Iris pigment epithelial cell (primary cell): ENCODE measurements around the gene CFAP141.
A peak's percentile ranks its signal among the peaks of the same experiment; 100 is the strongest.
"Not testable (repeated sequence)": the region's sequence is repeated elsewhere in the genome, so short reads cannot be mapped to it uniquely, and the experiment has no call there.

Experiments
- DNase-seq: peaks from one replicate; pipeline ENCODE4 v3.0.0-alpha.2; 2011; ENCODE audit warnings: low read depth

CFAP141 gene

DNA sequence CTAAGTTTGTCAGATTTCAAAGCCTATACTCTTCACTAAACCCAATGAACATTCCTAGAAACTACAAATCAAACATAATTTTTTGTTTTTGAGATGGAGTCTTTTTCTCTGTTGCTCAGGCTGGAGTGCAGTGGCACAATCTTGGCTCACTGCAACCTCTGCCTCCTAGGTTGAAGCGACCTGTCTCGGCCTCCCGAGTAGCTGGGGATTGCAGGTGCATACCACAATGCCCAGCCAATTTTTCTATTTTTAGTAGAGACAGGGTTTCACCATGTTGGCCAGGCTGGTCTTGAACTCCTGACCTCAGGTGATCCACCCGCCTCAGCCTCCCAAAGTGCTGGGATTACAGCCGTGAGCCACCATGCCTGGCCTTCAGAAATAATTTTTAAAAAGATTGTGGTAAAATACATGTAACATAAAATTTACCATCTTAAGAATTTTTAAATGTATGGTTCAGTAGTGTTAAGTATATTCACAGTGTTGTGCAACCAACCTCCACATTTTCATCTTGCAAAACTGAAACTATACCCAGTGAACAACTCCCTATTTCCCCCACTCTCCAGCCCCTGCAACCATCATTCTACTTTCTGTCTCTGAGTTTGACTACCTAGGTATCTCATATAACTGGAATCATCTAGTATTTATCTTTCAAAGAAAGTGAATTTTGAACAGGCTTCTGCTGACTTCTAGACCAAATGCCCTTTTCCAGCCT lies 2.7 kb upstream of the CFAP141 start:
- no peak for DNase-seq

DNA sequence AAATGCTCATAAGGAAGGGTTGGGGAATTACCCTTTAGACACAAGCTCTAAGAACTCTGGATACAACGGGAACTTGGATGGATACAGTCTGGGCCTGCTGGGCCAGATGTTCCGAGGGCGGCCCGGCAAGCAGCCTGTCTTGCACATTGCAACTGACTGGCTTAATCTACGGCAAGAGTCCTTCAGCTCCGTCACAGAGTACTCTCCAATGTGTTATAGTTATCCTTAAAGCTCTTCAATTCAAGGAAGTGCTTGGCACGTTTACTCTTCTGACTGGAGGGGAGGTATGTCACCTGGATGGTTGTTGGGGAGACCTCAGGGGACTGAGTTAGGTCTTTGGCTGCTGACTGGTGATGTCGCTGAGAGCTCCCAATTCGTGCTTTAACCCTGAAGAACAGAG lies 1.1 kb upstream of the CFAP141 start:
- DNase-seq: no peak

DNA sequence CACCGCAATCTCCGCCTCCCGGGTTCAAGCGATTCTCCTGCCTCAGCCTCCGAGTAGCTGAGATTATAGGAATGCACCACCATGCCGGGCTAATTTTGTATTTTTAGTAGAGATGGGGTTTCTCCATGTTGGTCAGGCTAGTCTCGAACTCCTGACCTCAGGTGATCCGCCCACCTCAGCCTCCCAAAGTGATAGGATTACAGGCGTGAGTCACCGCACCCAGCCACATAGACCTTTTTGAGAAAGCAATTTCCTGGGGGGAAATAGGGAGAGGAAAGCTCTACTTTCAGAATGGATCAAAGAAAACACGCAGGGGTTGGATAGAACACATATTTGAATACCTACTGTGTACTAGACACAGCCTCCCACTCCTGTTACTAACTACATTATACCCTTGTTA lies 355 bp downstream of the CFAP141 start:
- not testable (repeated sequence) for DNase-seq

DNA sequence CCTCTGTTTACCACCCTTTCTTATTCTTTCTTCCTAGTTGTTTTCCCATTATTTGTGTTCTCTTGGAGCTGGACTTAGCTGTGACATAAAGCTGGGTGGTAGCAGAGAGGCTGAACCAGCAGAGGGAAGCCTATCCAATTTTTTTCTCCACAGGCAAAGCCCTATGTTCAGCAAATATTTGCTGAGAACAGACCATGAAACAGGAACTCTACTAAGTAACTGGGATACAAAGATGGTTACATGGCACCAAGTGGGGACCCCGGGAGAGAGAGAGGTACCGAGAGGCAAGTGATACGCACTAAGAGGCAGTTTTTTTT lies 6.6 kb downstream of the CFAP141 start:
- no peak for DNase-seq

DNA sequence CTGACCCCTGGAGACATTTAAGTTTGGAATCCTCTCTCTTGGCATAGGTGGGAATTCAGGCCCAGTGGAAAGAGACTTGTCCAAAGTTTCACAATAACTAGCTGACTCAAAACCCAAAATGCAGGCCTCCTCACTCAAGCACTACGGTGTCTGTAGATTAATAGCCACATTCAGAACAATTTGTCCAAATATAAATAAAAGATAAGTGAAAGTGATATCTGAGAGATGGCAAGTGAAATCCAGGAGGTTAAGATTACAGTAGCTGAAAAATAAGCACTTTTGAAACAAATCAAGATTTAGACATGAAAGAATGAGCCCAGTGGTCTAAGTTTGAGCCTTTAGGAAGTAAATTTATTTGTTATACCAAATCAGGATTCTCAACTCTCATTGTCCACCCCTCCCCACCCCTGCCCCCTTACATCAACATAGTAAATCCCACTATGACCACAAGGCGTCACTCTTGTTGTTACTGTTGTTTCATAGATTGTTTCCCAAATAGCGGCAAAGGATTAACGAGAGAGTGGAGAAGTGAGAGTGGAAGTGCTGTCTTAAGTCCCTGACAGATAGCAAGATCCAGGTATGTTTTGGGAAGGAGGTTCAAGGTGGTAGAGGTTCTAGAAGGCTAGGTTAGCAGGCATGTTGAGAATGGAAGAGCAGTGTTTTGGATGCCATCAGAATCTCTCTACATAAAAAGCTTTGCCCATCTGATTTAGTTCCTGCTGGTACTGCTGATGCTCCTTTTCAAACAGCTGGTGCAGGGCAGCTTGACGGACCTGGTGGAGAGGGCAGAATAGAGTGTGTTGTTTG lies 7.2 kb downstream of the CFAP141 start:
- DNase-seq: peak; percentile 69

DNA sequence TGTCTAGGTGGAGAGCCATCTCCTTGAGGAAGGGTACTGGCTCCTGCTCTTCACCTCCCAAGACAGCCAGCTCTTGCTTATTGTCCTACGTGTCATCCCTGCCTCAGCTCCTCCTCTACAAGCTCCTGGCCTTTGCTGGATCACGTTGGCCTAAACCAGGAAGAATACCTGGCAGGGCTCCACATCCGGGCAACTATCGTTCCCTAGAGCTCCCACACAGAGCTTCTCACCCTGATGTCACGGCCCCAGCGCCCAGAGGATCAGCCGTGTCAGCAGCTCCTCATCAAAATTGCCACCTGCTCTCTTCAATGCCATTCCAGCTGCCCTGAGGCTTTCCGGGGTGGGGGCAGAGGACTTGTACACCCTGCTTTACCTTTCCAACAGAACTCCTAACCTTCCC lies 12.3 kb downstream of the CFAP141 start:
- no peak for DNase-seq

DNA sequence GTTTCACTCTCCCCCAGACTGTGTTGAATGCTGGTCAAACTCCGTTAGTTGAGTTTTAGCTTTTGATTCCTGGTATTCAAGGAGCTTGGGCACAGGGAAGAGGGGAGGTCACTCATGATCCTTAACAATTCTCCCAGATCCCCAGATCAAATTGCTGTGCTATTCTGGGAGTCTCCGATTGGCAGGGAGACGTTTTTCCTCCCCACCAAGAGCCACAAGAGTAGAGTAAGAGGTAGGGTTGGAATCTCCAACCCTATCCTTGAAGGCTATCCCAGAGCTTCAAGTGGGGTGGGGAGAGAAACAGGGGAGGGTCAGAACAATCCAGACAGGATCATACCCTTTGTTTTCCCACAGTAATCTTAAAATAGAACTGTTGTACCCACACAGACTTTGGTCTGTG lies 13.7 kb downstream of the CFAP141 start:
- no peak for DNase-seq

DNA sequence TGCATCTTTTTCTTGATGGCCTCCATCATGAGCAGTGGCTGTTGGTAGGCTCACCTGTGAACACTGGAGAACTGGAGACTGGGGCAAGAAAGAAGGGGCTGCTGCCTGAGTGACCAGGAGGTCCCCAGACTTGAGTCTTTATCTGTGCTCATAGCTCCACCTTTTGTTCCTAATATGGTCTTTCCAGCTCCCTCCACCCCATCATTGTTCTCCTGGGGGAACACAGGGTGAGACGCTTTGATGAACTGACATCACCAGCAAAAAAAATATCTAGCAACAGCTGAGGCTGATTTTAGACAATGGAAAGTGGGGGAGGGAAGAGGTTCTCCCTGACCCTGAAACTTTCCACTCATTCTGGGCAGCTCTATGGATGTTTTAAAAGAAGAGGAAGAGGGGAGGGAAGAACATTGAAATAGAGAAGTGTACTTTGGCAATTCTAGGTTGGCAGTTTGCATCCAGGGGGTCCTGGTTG lies 14.1 kb downstream of the CFAP141 start, which contains the start of gene TPM3:
TPM3 (minus strand) TSS at position 111 of the 472 bp plus-strand sequence; CDS start at position 29, 82 bp downstream.
- DNase-seq: no peak

DNA sequence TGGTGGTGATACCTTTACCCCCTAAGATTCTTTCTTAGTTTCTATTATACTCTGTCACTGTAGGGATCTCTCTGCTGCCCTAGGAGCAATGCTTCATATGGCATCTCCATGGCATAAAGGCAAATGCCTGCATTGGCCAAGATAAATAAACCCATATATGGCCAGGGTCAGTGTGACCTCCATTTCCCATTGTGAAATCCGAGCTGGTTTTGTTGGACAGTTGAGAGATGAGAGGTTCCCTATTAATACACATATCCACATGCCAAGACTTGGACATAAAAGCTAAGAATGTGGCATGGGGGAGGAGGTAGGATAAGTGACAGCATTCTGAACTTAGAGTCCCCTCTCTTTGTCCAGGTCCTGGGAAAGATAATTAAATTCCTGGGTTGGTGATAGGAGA lies 15.6 kb downstream of the CFAP141 start:
- DNase-seq: peak; percentile 58

DNA sequence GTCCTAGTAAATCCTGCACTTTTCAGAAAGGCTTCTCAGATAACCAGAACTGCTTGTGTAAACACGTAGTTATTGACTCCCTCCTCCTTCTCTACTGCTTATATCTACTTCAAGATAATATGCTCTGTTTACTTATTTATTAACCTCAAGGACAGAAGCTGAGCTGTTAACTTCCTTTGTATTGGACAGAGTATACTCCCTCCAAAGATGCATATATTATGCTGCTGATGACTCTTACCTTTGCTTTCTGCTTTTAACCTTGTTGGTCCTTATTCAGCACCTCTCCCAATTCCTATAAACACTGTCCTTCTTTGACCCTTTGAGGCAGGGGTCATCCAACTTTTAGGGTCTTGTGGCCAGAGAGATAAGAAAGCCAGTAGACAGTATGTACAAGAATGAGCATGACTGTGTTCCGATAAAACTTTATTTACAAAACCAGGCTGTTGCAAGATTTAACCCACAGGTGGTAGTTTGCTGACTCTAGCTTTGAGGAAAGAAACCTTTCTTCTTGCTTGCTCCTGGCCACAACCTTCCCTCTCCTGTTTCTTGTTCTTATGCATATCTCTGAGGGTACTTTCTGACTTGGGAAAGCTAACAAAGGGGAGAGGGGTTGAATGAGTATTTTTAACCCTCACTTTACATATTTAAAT lies 19.2 kb downstream of the CFAP141 start:
- no peak for DNase-seq

DNA sequence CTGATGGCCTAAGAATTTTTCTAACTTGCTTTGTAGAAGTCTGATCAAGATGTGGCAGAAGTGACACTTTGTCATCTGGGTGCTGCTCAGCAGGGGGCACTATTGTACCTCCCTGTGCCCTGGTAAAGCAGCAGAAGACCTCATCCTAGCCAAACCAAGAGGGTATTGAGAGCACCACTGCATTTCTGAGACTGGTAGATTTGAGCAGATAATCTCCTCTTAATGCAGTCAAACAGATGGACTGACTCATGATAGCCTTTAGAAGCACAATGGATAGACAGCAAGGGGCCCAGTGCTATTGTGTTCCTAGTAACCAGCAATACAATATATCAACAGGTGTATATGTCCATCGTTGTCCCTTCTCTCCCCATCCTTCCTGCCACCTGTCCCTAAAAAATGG lies 20.0 kb downstream of the CFAP141 start:
- DNase-seq: peak; percentile 56

DNA sequence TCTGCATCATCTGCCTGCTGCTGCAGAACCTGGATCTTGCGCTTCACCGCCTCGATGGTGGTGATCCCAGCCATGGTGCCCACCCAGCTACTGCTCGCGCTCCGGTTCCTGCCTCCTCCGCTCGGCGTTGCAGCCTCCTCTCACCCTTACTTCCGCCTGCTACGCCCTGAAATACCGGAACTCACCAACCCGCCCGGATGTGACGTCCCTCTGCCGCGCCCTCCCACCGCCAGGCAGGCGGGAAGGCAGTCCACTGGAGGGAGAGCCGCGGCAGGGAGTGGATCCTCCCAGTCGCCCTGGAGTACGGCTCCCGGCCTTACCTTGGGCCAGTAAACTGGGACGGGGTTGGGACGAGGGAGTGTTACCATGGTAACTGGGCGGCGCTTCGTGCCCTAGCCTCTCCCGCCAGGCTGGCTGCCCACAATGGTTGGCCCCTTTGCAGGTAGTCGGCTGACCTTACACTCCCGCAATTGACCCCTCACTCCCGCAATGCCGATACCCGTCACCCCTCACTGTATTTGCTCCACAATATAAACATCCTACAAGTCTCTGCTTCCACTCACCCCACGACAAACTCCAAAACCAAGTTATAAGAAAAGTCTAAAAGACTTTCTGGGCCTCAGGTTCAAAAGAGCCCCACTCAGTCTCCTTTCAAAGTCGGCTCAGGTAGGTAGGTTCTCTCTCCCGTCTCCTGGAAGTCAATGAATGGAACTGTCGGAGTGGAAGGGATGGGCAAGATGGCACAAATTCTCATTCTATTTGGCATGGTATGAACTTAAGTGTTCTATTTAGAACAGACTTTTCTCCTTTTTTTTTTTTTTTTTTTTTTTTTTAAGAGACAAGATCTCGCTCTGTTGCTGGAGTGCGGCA lies 22.9 kb downstream of the CFAP141 start:
- peak; percentile 97 for DNase-seq

DNA sequence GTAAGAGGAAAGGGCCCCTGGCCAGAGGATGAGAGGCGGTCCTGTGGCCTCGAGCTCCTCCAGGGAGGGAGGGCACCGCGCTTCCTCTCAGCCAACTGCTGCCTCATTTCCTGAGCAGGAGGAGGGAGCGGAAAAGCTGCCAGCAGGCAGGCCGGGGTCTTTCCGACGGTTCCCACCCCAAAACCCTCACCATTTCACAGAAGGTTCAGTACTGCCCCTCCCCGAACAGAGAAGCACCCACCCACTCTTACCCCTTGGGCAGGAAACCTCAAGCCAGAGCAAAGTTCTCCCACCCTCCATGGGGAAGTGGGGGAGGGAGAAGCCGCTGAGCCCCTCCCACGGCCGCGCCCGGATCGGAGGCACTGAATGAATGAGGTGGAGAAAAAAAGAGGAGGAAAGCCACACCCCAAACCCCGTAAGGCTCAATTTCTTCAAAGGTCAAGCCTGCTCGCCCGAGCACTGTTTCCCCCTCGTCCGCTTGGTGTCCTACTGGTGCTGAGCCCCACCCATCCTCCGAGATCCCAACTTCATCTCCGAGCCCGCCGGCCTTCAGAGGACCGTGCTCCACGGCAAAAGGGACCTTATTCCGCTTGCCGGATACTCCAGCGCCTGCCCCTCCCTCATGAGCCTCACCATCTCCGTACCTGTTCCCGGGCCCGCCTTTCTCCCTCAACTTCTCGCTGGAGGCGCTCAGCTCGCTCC lies 23.6 kb downstream of the CFAP141 start:
- DNase-seq: peak; percentile 95

DNA sequence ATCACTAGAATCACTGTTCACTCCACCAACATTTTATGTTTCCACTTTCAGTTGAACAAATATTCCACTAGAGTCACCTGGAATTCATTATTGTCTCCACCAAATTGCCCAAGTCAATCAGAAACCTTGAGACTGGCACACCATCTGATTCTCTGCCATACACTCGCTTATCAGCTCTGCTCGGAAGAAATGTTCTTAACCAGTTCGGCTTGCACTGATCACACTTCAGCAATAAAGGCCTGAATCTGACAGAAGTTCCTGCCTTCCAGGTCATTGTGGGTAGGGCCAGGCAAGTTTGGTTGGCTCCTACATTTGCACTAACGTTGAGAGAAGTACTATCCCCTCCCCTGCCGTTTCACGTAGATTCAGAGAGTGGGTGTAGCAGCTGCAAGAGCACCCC lies 24.2 kb downstream of the CFAP141 start:
- DNase-seq: no peak

DNA sequence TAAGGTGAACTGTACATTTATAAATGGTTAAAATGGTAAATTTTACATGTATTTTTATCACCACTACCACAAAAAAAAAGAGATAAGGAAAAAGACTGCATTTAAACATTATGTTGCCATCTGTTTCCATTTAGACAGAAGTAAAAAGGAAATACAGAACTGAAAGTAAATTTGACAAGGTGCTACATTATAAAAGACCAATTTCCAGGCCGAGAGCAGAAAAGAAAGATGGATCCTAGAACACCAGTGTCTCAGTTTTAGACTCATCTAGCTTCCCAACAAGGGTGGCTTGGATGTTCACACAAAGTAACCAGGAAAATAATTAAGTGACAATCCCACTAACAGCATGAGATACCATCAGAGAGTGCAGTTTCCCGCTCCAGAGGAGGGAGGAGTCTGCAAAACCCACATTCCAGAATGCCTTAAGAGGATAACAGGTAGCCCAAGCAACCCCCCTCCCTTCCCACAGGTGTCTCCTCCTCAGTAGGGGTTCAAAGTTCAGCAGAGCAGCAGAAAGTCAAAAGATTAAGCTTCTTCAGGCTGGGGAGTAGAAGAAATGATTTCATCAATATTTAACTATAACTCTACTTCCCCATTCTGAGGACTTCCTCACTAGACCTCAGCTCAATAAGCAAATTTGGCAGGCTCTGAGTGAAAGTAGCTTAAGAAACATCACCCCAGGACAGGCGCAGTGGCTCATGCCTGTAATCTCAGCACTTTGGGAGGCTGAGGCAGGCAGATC lies 26.0 kb downstream of the CFAP141 start:
- no peak for DNase-seq

DNA sequence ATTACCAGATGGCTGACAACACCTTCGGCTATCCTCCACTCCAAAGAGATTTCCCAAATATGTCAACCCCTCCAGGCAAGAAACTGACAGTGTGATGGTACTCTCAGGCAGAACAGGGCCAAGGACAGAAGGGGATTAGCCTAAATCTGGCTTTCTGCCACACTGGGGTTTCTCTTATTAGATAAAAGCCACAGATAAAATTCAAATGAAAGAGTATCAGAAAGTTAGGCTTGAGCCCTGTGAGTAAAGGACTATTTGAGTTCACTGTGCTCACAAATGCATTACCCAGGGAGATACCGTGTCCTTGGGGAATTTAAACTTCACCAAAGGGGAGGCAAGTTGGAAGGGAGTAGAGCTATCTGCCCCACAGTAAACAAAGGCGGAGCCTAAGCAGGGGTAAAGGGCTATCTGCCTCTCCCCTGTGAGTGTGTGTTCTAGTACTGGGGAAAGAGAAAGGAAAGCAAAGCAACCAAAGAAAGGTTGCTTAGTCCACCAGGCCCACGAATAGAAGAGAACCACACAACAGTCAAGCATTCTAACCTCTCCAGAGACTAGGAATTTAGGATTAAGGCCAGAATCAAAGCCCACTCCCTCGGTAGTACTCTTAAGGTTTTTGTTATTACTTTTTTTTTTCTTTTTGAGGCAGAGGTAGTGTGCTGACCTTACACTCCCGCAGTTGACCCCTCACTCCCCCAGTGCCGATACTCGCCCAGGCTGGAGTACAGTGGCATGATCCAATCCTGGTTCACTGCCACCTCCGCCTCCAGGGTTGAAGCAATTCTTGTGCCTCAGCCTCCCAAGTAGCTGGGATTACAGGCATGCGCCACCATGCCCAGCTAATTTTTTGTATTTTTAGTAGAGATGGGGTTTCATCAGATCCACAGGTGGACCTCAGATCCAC lies 27.0 kb downstream of the CFAP141 start:
- DNase-seq: peak; percentile 39

DNA sequence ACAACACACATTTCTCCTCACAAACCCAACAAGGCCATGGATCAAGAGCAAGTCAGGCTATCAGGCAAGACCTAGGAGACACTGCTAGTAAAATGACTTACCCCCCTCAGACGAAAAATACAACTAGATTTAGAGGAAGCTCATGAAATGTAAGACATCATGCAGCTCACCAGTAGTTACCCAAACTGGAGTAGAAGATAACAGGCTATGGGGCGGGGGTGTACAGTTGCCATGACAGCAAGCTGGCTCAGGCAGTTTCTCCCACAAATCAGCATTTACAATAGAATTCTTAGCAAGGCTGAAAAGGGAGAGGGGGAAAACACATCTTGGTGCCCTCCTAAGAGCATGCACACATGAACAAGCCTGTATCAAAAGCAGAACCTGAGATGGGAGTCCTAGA lies 28.1 kb downstream of the CFAP141 start:
- DNase-seq: no peak

DNA sequence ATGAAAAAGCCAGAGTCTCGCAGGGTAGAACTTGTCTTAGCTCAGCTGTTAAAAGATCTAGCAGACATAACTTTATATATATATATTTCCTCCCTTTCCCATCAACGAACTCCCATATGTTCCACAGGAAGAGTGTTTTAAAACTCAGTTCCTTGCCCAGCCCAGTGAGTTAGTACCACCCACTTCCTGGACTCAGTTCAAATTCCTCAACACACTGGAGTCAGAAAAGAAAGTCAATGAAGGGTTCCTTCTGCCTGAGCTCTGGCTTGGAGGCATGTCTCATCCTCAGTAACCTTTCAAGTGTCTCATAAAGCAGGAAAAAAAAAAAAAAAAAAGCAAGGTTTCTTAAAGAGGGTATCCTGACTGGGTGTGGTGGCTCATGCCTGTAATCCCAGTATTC lies 29.8 kb downstream of the CFAP141 start:
- peak; percentile 86 for DNase-seq

DNA sequence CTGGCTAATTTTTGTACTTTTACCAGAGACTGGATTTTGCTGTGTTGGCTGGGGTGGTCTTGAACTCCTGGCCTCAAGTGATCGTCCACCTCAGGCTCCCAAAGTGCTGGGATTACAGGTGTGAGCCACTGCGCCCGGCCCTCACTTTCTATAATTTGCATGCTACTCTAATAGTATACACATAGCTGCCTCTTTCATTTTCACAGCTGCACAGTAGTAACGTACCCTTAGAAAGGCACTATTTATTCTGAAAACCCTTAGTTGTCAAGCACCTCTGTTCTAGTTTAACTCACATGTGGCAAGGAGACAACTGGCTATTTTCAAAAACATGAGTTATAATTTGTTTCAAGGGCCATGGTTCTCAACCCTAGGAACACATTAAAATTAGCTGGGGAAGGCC lies 31.5 kb downstream of the CFAP141 start:
- DNase-seq: no peak

DNA sequence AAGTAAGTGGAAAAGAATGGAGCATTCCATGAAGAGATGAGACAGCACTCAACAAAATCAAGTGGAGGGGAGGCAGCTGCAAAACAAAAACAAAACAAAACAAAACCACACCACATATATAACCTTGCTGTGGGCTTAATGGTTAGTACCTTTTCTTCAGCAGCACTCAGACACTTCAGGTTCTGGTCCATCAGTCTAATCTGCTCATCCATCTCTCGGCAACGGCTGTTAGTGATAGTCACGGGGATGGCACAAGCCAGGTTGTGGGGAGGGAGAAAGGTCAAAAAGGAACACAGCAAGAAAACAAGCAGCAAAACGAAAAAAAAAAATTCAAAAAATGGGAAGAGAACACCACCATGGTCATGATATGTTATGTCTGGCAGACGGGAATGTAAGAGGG lies 34.3 kb downstream of the CFAP141 start:
- no peak for DNase-seq
